ENCODE results near the gene ZNF787. TPM values are rescaled to one million over a fixed set of nuclear protein-coding genes. Genes with fewer than 3 reads are reported as not detected.

ZNF787 gene
- total and polyA plus RNA-seq, 2 of the 8 experiments (the other 6 are each of a cell fraction or from before 2014, with no cell fraction given), result 19.7 to 56.0 TPM

DNA sequence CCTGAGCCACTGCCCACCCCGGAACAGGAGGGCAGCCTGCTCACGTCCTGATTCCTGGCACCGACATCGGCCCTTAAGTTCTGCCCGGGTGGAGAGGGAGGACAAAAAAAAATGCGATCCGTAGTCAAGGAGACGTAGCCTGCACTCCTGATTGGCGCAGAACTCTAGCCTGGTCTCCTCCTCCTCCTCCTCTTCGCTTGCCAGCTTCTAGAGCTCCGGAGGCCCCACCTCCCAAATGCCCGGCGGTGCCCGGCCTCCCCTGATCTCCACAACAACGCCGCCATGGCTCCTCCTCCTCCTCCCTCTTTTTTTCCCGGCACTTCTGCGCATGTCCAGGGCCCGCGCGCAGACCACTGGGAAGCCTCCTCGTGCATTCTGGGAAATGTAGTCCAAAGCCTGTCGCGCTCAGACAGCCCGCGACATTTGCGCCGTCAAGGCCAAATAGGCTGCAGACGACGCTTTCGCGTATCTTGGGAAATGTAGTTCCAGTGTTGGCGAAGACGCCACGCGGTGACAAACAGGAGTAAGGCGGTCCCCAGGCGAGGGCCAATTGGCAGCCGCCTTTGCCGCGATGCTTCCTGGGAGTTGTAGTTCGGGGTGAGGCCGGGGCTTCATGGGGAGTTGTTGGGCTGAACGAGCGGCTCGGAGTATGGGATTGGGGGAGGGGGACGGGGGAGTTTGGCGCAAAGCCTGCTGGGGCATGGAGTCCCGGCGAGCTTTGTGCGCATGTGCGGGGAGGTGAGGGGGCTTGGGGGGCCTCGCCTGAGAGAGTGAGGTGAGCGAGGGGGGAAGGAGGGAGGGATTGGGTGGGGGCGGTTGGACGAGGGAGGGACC, 19.7 kb upstream of the ZNF787 start, which contains the start of gene ZNF444:
ZNF444 (plus strand) TSS at position 705 of the 834 bp plus-strand sequence. CDS start 5,625 bp downstream, outside the sequence.
- Histone ChIP-seq H4K8ac (ENCODE audit: extremely low read depth, insufficient read depth, low read length) (no peak within 1 kb of the TSS; the same call in 1 of the 2 replicates), H2BK5ac (ENCODE audit: low read depth, low read length) (peak within 1 kb of the TSS; percentile 95), H3K4ac (replicated peaks; ENCODE audit: insufficient read length, low read depth, low read length) (peak within 1 kb of the TSS; percentile 53), H3K56ac (replicated peaks; ENCODE audit: insufficient read length, low read depth, low read length) (peak within 1 kb of the TSS; percentile 49), H3K4me3 (ENCODE audit: extremely low read depth in 1 of 4, insufficient read depth in 2 of 4, low read depth in 3 of 4, low read length in 4 of 4) (peak within 1 kb of the TSS; percentile 70 to 78 (median 70)), H3K23ac (ENCODE audit: insufficient read length) (no peak within 1 kb of the TSS), H2AK5ac (ENCODE audit: low read depth, low read length) (no peak within 1 kb of the TSS), H2BK20ac (ENCODE audit: low read length) (no peak within 1 kb of the TSS), H2BK12ac (ENCODE audit: low read depth, low read length) (peak within 1 kb of the TSS; percentile 98), H3K79me2 (ENCODE audit: control insufficient read depth in 1 of 2, insufficient read depth in 2 of 2, low read length in 2 of 2) (peaks cover 0 to 30% of the 10 kb centered on the region in 2 experiments; a peak in 2 of 4 replicates), H3K18ac (ENCODE audit: extremely low read depth, low read length) (peak within 1 kb of the TSS; percentile 100), H4K20me1 (replicated peaks in 1 of 2; ENCODE audit: control insufficient read depth in 1 of 2, insufficient read depth in 2 of 2, low read length in 2 of 2) (peaks cover 0 to 10% of the 10 kb centered on the region in 2 experiments), H2BK120ac (replicated peaks; ENCODE audit: low read depth, low read length) (no peak within 1 kb of the TSS), H4K5ac (ENCODE audit: insufficient read length, low read depth, low read length) (peak within 1 kb of the TSS; percentile 77), H2AFZ (ENCODE audit: low read length) (no peak within 1 kb of the TSS), H3K9me3 (ENCODE audit: insufficient read depth in 2 of 2, low read depth in 1 of 2, low read length in 1 of 2) (no peaks in the 10 kb centered on the region), H3K27ac (ENCODE audit: low read depth, low read length) (peak within 1 kb of the TSS; percentile 79), H3K27me3 (replicated peaks in 1 of 4; ENCODE audit: control insufficient read depth in 3 of 4, extremely low read depth in 1 of 4, insufficient read depth in 3 of 4, low read length in 3 of 4) (no peaks in the 10 kb centered on the region), H3K14ac (ENCODE audit: insufficient read length) (no peak within 1 kb of the TSS), H3K79me1 (ENCODE audit: low read depth, low read length) (peaks cover 10% of the 10 kb centered on the region), H3K4me2 (ENCODE audit: insufficient read depth in 1 of 2, low read depth in 2 of 2, low read length in 2 of 2) (peak within 1 kb of the TSS; percentile 89 to 93), H3K36me3 (ENCODE audit: control insufficient read depth in 2 of 4, insufficient read depth in 4 of 4, low read length in 3 of 4) (no peaks in the 10 kb centered on the region), H3K23me2 (ENCODE audit: low read depth, low read length) (peaks cover 10% of the 10 kb centered on the region), H3K4me1 (replicated peaks in 1 of 4; ENCODE audit: control insufficient read depth in 3 of 4, insufficient read depth in 4 of 4, low read length in 3 of 4) (peaks cover 7 to 12% (median 9%) of the 10 kb centered on the region in 4 experiments; a peak in 6 of 7 replicates), H3K9ac (replicated peaks in 1 of 4; ENCODE audit: extremely low read depth in 1 of 4, low read depth in 3 of 4, low read length in 3 of 4) (peak within 1 kb of the TSS in 3 of 4 experiments; percentile 48 to 79 (median 60); a peak in 6 of 7 replicates), H4K91ac (replicated peaks; ENCODE audit: insufficient read length, low read length) (peak within 1 kb of the TSS; percentile 88), H2BK15ac (ENCODE audit: low read length) (0 out of 2 replicates have a peak within 1 kb of the TSS, but pooled peaks have one; percentile 18)
- FAIRE-seq (peak; percentile 84), DNase-seq (ENCODE audit: low read depth in 1 of 2, low spot score in 2 of 2) (peak; percentile 98 to 99)
- ChIA-PET POLR2A (ENCODE audit: partially characterized antibody) (interaction anchor here (0.8 to 5.2 kb wide), 6 partner anchors 9 to 33 kb away, joined by 3 to 21 read pairs (median 4); partner anchors contain the start of gene ZNF787), CTCF (ENCODE audit: partially characterized antibody) (interaction anchor here (0.9 to 6.5 kb wide), 4 partner anchors 13 to 35 kb away, joined by 3 to 47 read pairs (median 4); no protein-coding TSS in a partner anchor)
- 3% methylated on average over 42 of the region's 56 CpGs; no CpG with 5 or more reads in 1 of the 2 experiments for WGBS, 2 experiments (ENCODE audit: extremely low coverage in 1 of 2, insufficient coverage in 1 of 2, insufficient read length in 1 of 2, insufficient replicate concordance in 2 of 2, low coverage in 1 of 2, low lambda C conversion rate in 2 of 2, missing lambda C conversion rate in 1 of 2)
- TF ChIP-seq EZH2 (IDR thresholded peaks at IDR 0.05; ENCODE audit: low read depth, low read length, severe bottlenecking), result no peak
- 0 out of 2 replicates have a peak, but pooled peaks have one; percentile 38 for TF ChIP-seq SP4 (IDR thresholded peaks at IDR 0.05; ENCODE audit: low read length)
- TF ChIP-seq CREB1 (IDR thresholded peaks at IDR 0.05), result peak; percentile 96
- TF ChIP-seq KDM4A (IDR thresholded peaks at IDR 0.05; ENCODE audit: low read depth, low read length, severe bottlenecking), result peak; percentile 79
- peak; percentile 15 to 57; a peak in 2 of 4 replicates for TF ChIP-seq SIN3A (conservative IDR thresholded peaks at IDR 0.05 in 1 of 2, IDR thresholded peaks at IDR 0.05 in 1 of 2; ENCODE audit: low read depth in 1 of 2, low read length in 2 of 2)
- TF ChIP-seq KDM1A (IDR thresholded peaks at IDR 0.05; ENCODE audit: borderline replicate concordance, low read length), result no peak
- peak; percentile 79 for TF ChIP-seq NRF1 (IDR thresholded peaks at IDR 0.05; ENCODE audit: low read depth, low read length)
- TF ChIP-seq HDAC6 (IDR thresholded peaks at IDR 0.05; ENCODE audit: low read depth, low read length), result no peak
- TF ChIP-seq CHD1 (IDR thresholded peaks at IDR 0.05; ENCODE audit: low read depth, low read length), result no peak
- peak; percentile 81; the same call in 1 of the 2 replicates for TF ChIP-seq ATF3 (IDR thresholded peaks at IDR 0.05; ENCODE audit: insufficient read depth, low read depth, low read length)

Measured in H1 (cell line).